SK-N-SH treated with all-trans-retinoic acid at 6 μM for 48 hours (cell line): Measurements from ENCODE around the gene SCFD2.

ENCODE experiments used
- ATAC-seq: fragments of 200-7000 bp; cut with Tn5 transposase; 3 replicates; pipeline ENCODE4 v1.9.1; 2020; ENCODE audit warnings: mild to moderate bottlenecking, moderate library complexity
- ARNTL ChIP-seq: fragments of 450-650 bp; formaldehyde crosslinking; IDR thresholded peaks from 2 replicates; pipeline ENCODE4 v1.5.0; 2020; ENCODE audit warnings: low read depth, mild to moderate bottlenecking, moderate library complexity, borderline replicate concordance
- BACH2 ChIP-seq: fragments of 250-450 bp; sonication (Bioruptor Pico); IDR thresholded peaks from 2 replicates; pipeline ENCODE4 v1.9.0; 2021; ENCODE audit warnings: mild to moderate bottlenecking, borderline replicate concordance
- CREB5 ChIP-seq: fragments of 250-450 bp; sonication (Bioruptor Pico); IDR thresholded peaks from 2 replicates; pipeline ENCODE4 v1.5.1; 2020; ENCODE audit warnings: low read depth, mild to moderate bottlenecking, moderate library complexity
- CSDC2 ChIP-seq: fragments of 250-450 bp; sonication (Bioruptor Pico); IDR thresholded peaks from 2 replicates; pipeline ENCODE4 v1.5.0; 2020; ENCODE audit warnings: mild to moderate bottlenecking, moderate library complexity
- ESRRG ChIP-seq: fragments of 250-450 bp; sonication (Bioruptor Pico); IDR thresholded peaks from 2 replicates; pipeline ENCODE4 v1.6.1; 2021; ENCODE audit warnings: mild to moderate bottlenecking
- GLIS3 ChIP-seq: fragments of 250-450 bp; sonication (Bioruptor Pico); IDR thresholded peaks from 2 replicates; pipeline ENCODE4 v1.5.0; 2020; ENCODE audit warnings: mild to moderate bottlenecking, moderate library complexity
- ISL1 ChIP-seq: fragments of 250-450 bp; sonication (Bioruptor Pico); IDR thresholded peaks from 2 replicates; pipeline ENCODE4 v2.1.2; 2022; ENCODE audit warnings: mild to moderate bottlenecking, moderate library complexity
- OSR1 ChIP-seq: fragments of 250-450 bp; sonication (Bioruptor Pico); IDR thresholded peaks from 2 replicates; pipeline ENCODE4 v1.8.0; 2022; ENCODE audit warnings: moderate library complexity, mild to moderate bottlenecking, inconsistent platforms
- POU6F1 ChIP-seq: fragments of 250-450 bp; sonication (Bioruptor Pico); IDR thresholded peaks from 2 replicates; pipeline ENCODE4 v1.8.0; 2021; ENCODE audit warnings: low read depth, mild to moderate bottlenecking, moderate library complexity, borderline replicate concordance
- PPARA ChIP-seq: fragments of 250-450 bp; sonication (Bioruptor Pico); IDR thresholded peaks from 2 replicates; pipeline ENCODE4 v1.5.0; 2020; ENCODE audit warnings: mild to moderate bottlenecking, borderline replicate concordance
- SNAI2 ChIP-seq: fragments of 250-450 bp; sonication (Bioruptor Pico); IDR thresholded peaks from 2 replicates; pipeline ENCODE4 v1.5.0; 2020; ENCODE audit warnings: mild to moderate bottlenecking, moderate library complexity
- TCF4 ChIP-seq: fragments of 250-450 bp; sonication (Bioruptor Pico); IDR thresholded peaks from 2 replicates; pipeline ENCODE4 v1.8.0; 2021; ENCODE audit warnings: mild to moderate bottlenecking, moderate library complexity, borderline replicate concordance
- TOX ChIP-seq: fragments of 250-450 bp; sonication (Bioruptor Pico); IDR thresholded peaks from 2 replicates; pipeline ENCODE4 v1.8.0; 2021; ENCODE audit warnings: mild to moderate bottlenecking, moderate library complexity, borderline replicate concordance
- TSHZ2 ChIP-seq: fragments of 250-450 bp; sonication (Bioruptor Pico); IDR thresholded peaks from 2 replicates; pipeline ENCODE4 v1.5.0; 2020; ENCODE audit warnings: mild to moderate bottlenecking, moderate library complexity
- ZC3H10 ChIP-seq: fragments of 250-450 bp; sonication (Bioruptor Pico); IDR thresholded peaks from 2 replicates; pipeline ENCODE4 v1.5.1; 2021; ENCODE audit warnings: mild to moderate bottlenecking, moderate library complexity
- ZFP3 ChIP-seq: fragments of 250-450 bp; sonication (Bioruptor Pico); IDR thresholded peaks from 2 replicates; pipeline ENCODE4 v1.5.0; 2020; ENCODE audit warnings: mild to moderate bottlenecking, moderate library complexity
- ZFP30 ChIP-seq: fragments of 450-650 bp; formaldehyde crosslinking; IDR thresholded peaks from 2 replicates; pipeline ENCODE4 v1.5.0; 2022; ENCODE audit warnings: mild to moderate bottlenecking, moderate library complexity
- ZNF565 ChIP-seq: fragments of 450-650 bp; formaldehyde crosslinking; conservative IDR thresholded peaks from 2 replicates; pipeline ENCODE4 v1.5.0; 2020; ENCODE audit warnings: low read depth, mild to moderate bottlenecking, moderate library complexity
- ZNF70 ChIP-seq: fragments of 450-650 bp; formaldehyde crosslinking; IDR thresholded peaks from 2 replicates; pipeline ENCODE4 v1.5.0; 2020; ENCODE audit warnings: mild to moderate bottlenecking, moderate library complexity
- ZNF8 ChIP-seq: fragments of 450-650 bp; formaldehyde crosslinking; IDR thresholded peaks from 2 replicates; pipeline ENCODE4 v1.5.0; 2020; ENCODE audit warnings: mild to moderate bottlenecking, moderate library complexity
- TF ChIP-seq, protein P1 (sequence below): fragments of 250-450 bp; sonication (Bioruptor Pico); IDR thresholded peaks from 2 replicates; pipeline ENCODE4 v1.5.1; 2021; ENCODE audit warnings: mild to moderate bottlenecking, moderate library complexity

SCFD2 gene

GRCh38 chr4:52862639-52863161 is 503.2 kb downstream of the SCFD2 start (continued):
- no peak for TF ChIP-seq TSHZ2 (CRISPR knock-in tag)
- TF ChIP-seq TOX (CRISPR knock-in tag) = no peak
- TF ChIP-seq ISL1 (CRISPR knock-in tag) = no peak
- no peak for TF ChIP-seq ZC3H10 (CRISPR knock-in tag)
- no peak for TF ChIP-seq OSR1 (CRISPR knock-in tag)
- no peak for TF ChIP-seq BACH2 (CRISPR knock-in tag)
- no peak for TF ChIP-seq POU6F1 (CRISPR knock-in tag)
- no peak for TF ChIP-seq ZFP30
- TF ChIP-seq PPARA (CRISPR knock-in tag) = no peak

DNA sequence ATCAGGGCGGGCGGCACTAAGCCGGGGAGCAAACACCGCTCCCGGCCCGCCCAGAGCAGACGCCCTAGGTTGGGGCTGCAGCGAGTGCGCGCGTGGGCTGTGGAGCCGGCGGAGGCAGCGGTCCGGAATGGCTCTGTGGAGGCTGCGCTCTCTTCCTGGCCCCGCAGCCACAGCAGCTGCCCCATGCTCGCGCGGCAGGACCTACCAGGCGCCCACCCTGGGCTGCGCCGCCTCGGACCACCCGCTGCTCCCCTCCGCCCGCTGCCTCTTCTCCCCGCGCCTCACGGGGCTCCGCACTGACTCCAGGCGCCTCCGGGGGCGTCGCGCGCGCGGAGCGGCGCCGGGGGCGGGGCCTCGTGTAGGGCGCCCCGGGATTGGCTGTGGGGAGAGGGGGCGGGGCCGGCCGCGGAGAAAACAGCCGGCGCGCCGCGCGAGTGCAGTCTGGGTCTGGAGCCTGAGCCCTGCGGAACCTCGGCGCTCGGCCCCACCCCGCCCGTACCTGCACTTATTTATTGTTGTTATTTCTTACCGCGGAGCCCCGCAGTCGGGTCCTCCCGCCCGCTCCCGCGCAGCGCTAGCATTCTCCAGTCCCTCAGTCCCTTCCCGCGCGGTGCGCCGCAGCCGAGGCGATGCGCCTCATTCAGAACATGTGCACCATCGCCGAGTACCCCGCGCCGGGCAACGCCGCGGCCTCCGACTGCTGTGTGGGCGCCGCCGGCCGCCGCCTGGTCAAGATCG is 503.8 kb downstream of the SCFD2 start, which contains the start of gene RASL11B:
Gene RASL11B, plus strand, starts transcription at position 439 of the 738 bp plus-strand sequence. Its CDS starts 191 bp downstream, at position 630.
- peak; percentile 96 for ATAC-seq
- TF ChIP-seq ZNF70 (0 out of 2 replicates have a peak, but pooled peaks have one; percentile 9), BACH2 (CRISPR knock-in tag) (no peak)

- ATAC-seq = no peak
- TF ChIP-seq ZFP30 (no peak), ZNF70 (no peak), ZNF8 (CRISPR knock-in tag) (no peak), ESRRG (CRISPR knock-in tag) (no peak), OSR1 (CRISPR knock-in tag) (no peak), BACH2 (CRISPR knock-in tag) (no peak), PPARA (CRISPR knock-in tag) (no peak), GLIS3 (no peak), ZC3H10 (CRISPR knock-in tag) (no peak), ZNF565 (CRISPR knock-in tag) (no peak), TCF4 (no peak), ISL1 (CRISPR knock-in tag) (no peak), ARNTL (no peak)
- TF ChIP-seq, protein P1, sequence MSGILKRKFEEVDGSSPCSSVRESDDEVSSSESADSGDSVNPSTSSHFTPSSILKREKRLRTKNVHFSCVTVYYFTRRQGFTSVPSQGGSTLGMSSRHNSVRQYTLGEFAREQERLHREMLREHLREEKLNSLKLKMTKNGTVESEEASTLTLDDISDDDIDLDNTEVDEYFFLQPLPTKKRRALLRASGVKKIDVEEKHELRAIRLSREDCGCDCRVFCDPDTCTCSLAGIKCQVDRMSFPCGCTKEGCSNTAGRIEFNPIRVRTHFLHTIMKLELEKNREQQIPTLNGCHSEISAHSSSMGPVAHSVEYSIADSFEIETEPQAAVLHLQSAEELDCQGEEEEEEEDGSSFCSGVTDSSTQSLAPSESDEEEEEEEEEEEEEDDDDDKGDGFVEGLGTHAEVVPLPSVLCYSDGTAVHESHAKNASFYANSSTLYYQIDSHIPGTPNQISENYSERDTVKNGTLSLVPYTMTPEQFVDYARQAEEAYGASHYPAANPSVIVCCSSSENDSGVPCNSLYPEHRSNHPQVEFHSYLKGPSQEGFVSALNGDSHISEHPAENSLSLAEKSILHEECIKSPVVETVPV (CRISPR knock-in tag) = no peak
These were observed 504.6 kb downstream of the SCFD2 start for GRCh38 chr4:52861171-52861823.

GRCh38 chr4:52860361-52860760 is 505.5 kb downstream of the SCFD2 start:
- no peak for ATAC-seq
- TF ChIP-seq TSHZ2 (CRISPR knock-in tag) = no peak
- no peak for TF ChIP-seq ZNF8 (CRISPR knock-in tag)
- TF ChIP-seq ISL1 (CRISPR knock-in tag) = no peak
- no peak for TF ChIP-seq ZC3H10 (CRISPR knock-in tag)
- no peak for TF ChIP-seq POU6F1 (CRISPR knock-in tag)
- no peak for TF ChIP-seq CSDC2 (CRISPR knock-in tag)
- TF ChIP-seq ZNF70 = no peak
- no peak for TF ChIP-seq ARNTL
- TF ChIP-seq ZFP3 (CRISPR knock-in tag) = no peak
- no peak for TF ChIP-seq ESRRG (CRISPR knock-in tag)
- no peak for TF ChIP-seq OSR1 (CRISPR knock-in tag)
- TF ChIP-seq ZNF565 (CRISPR knock-in tag) = no peak
- no peak for TF ChIP-seq TCF4
- no peak for TF ChIP-seq ZFP30
- TF ChIP-seq SNAI2 (CRISPR knock-in tag) = no peak
- no peak for TF ChIP-seq CREB5 (CRISPR knock-in tag)
- no peak for TF ChIP-seq BACH2 (CRISPR knock-in tag)
